SK-N-SH treated with all-trans-retinoic acid at 6 μM for 48 hours (cell line): ENCODE results near the gene MPI.

Experiments
- ATAC-seq: fragments of 200-7000 bp; cut with Tn5 transposase; 3 replicates; pipeline ENCODE4 v1.9.1; 2020; ENCODE audit warnings: mild to moderate bottlenecking, moderate library complexity
- ARNTL ChIP-seq: fragments of 450-650 bp; formaldehyde crosslinking; IDR thresholded peaks from 2 replicates; pipeline ENCODE4 v1.5.0; 2020; ENCODE audit warnings: low read depth, mild to moderate bottlenecking, moderate library complexity, borderline replicate concordance
- BACH2 ChIP-seq: fragments of 250-450 bp; sonication (Bioruptor Pico); IDR thresholded peaks from 2 replicates; pipeline ENCODE4 v1.9.0; 2021; ENCODE audit warnings: mild to moderate bottlenecking, borderline replicate concordance
- CSDC2 ChIP-seq: fragments of 250-450 bp; sonication (Bioruptor Pico); IDR thresholded peaks from 2 replicates; pipeline ENCODE4 v1.5.0; 2020; ENCODE audit warnings: mild to moderate bottlenecking, moderate library complexity
- ESRRG ChIP-seq: fragments of 250-450 bp; sonication (Bioruptor Pico); IDR thresholded peaks from 2 replicates; pipeline ENCODE4 v1.6.1; 2021; ENCODE audit warnings: mild to moderate bottlenecking
- GLIS3 ChIP-seq: fragments of 250-450 bp; sonication (Bioruptor Pico); IDR thresholded peaks from 2 replicates; pipeline ENCODE4 v1.5.0; 2020; ENCODE audit warnings: mild to moderate bottlenecking, moderate library complexity
- ISL1 ChIP-seq: fragments of 250-450 bp; sonication (Bioruptor Pico); IDR thresholded peaks from 2 replicates; pipeline ENCODE4 v2.1.2; 2022; ENCODE audit warnings: mild to moderate bottlenecking, moderate library complexity
- OSR1 ChIP-seq: fragments of 250-450 bp; sonication (Bioruptor Pico); IDR thresholded peaks from 2 replicates; pipeline ENCODE4 v1.8.0; 2022; ENCODE audit warnings: moderate library complexity, mild to moderate bottlenecking, inconsistent platforms
- PPARA ChIP-seq: fragments of 250-450 bp; sonication (Bioruptor Pico); IDR thresholded peaks from 2 replicates; pipeline ENCODE4 v1.5.0; 2020; ENCODE audit warnings: mild to moderate bottlenecking, borderline replicate concordance
- RARB ChIP-seq: fragments of 250-450 bp; sonication (Bioruptor Pico); IDR thresholded peaks from 2 replicates; pipeline ENCODE4 v1.8.0; 2021; ENCODE audit warnings: mild to moderate bottlenecking, moderate library complexity
- SNAI2 ChIP-seq: fragments of 250-450 bp; sonication (Bioruptor Pico); IDR thresholded peaks from 2 replicates; pipeline ENCODE4 v1.5.0; 2020; ENCODE audit warnings: mild to moderate bottlenecking, moderate library complexity
- TCF4 ChIP-seq: fragments of 250-450 bp; sonication (Bioruptor Pico); IDR thresholded peaks from 2 replicates; pipeline ENCODE4 v1.8.0; 2021; ENCODE audit warnings: mild to moderate bottlenecking, moderate library complexity, borderline replicate concordance
- ZC3H10 ChIP-seq: fragments of 250-450 bp; sonication (Bioruptor Pico); IDR thresholded peaks from 2 replicates; pipeline ENCODE4 v1.5.1; 2021; ENCODE audit warnings: mild to moderate bottlenecking, moderate library complexity
- ZFP3 ChIP-seq: fragments of 250-450 bp; sonication (Bioruptor Pico); IDR thresholded peaks from 2 replicates; pipeline ENCODE4 v1.5.0; 2020; ENCODE audit warnings: mild to moderate bottlenecking, moderate library complexity
- ZFP30 ChIP-seq: fragments of 450-650 bp; formaldehyde crosslinking; IDR thresholded peaks from 2 replicates; pipeline ENCODE4 v1.5.0; 2022; ENCODE audit warnings: mild to moderate bottlenecking, moderate library complexity
- ZNF565 ChIP-seq: fragments of 450-650 bp; formaldehyde crosslinking; conservative IDR thresholded peaks from 2 replicates; pipeline ENCODE4 v1.5.0; 2020; ENCODE audit warnings: low read depth, mild to moderate bottlenecking, moderate library complexity
- ZNF70 ChIP-seq: fragments of 450-650 bp; formaldehyde crosslinking; IDR thresholded peaks from 2 replicates; pipeline ENCODE4 v1.5.0; 2020; ENCODE audit warnings: mild to moderate bottlenecking, moderate library complexity
- ZNF8 ChIP-seq: fragments of 450-650 bp; formaldehyde crosslinking; IDR thresholded peaks from 2 replicates; pipeline ENCODE4 v1.5.0; 2020; ENCODE audit warnings: mild to moderate bottlenecking, moderate library complexity
- TF ChIP-seq, protein P1 (sequence below): fragments of 250-450 bp; sonication (Bioruptor Pico); IDR thresholded peaks from 2 replicates; pipeline ENCODE4 v1.5.0; 2020; ENCODE audit warnings: mild to moderate bottlenecking, moderate library complexity
- TF ChIP-seq, protein P2 (sequence below): fragments of 250-450 bp; sonication (Bioruptor Pico); IDR thresholded peaks from 2 replicates; pipeline ENCODE4 v1.5.1; 2021; ENCODE audit warnings: mild to moderate bottlenecking, moderate library complexity
- TF ChIP-seq, protein P3 (sequence below): fragments of 250-450 bp; sonication (Bioruptor Pico); IDR thresholded peaks from 2 replicates; pipeline ENCODE4 v1.5.1; 2020; ENCODE audit warnings: low read depth, mild to moderate bottlenecking, moderate library complexity

MPI gene

DNA sequence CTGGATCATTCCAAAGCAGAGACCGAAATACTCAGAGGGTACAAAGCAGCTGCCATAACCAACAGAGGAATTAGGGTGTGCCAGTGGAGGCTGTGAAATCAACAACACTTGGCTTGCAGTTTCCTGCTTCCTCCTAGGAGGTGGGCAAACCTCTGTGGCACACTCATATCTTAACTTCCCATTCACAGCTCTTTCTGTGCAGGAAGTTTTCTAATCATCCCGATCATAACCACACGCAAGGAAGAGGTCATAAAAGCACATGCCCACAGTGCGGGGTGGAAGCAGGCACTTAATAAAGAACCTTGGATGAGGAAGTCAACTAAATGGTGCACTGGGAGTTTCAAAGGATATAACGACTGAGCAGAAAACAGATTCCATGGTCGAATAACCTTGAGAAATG is 21.8 kb upstream of the MPI start:
- ATAC-seq, result no peak

DNA sequence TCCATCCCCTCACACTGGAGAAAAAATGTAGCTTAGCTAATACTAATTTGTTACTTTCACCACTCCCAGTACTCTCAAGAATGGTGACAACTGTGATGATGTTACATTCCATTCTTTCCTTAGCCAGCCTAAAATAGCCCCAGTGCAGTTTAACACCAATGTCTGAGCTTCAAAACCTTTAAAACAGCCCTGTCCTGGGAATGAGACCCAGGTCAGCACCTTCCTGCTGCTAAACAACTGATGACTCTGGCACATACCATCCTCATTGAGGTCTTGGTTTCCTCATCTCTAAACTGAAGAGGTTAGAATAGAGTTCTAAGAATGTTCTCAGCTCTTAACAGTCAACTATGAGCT is 20.5 kb upstream of the MPI start:
- TF ChIP-seq ISL1 (CRISPR knock-in tag) (no peak), ZFP3 (CRISPR knock-in tag) (no peak), CSDC2 (CRISPR knock-in tag) (no peak), ARNTL (CRISPR knock-in tag) (no peak), ZNF70 (no peak)
- TF ChIP-seq, protein P1, sequence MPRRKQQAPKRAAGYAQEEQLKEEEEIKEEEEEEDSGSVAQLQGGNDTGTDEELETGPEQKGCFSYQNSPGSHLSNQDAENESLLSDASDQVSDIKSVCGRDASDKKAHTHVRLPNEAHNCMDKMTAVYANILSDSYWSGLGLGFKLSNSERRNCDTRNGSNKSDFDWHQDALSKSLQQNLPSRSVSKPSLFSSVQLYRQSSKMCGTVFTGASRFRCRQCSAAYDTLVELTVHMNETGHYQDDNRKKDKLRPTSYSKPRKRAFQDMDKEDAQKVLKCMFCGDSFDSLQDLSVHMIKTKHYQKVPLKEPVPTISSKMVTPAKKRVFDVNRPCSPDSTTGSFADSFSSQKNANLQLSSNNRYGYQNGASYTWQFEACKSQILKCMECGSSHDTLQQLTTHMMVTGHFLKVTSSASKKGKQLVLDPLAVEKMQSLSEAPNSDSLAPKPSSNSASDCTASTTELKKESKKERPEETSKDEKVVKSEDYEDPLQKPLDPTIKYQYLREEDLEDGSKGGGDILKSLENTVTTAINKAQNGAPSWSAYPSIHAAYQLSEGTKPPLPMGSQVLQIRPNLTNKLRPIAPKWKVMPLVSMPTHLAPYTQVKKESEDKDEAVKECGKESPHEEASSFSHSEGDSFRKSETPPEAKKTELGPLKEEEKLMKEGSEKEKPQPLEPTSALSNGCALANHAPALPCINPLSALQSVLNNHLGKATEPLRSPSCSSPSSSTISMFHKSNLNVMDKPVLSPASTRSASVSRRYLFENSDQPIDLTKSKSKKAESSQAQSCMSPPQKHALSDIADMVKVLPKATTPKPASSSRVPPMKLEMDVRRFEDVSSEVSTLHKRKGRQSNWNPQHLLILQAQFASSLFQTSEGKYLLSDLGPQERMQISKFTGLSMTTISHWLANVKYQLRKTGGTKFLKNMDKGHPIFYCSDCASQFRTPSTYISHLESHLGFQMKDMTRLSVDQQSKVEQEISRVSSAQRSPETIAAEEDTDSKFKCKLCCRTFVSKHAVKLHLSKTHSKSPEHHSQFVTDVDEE, result no peak
- TF ChIP-seq, protein P2, sequence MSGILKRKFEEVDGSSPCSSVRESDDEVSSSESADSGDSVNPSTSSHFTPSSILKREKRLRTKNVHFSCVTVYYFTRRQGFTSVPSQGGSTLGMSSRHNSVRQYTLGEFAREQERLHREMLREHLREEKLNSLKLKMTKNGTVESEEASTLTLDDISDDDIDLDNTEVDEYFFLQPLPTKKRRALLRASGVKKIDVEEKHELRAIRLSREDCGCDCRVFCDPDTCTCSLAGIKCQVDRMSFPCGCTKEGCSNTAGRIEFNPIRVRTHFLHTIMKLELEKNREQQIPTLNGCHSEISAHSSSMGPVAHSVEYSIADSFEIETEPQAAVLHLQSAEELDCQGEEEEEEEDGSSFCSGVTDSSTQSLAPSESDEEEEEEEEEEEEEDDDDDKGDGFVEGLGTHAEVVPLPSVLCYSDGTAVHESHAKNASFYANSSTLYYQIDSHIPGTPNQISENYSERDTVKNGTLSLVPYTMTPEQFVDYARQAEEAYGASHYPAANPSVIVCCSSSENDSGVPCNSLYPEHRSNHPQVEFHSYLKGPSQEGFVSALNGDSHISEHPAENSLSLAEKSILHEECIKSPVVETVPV (CRISPR knock-in tag), result no peak
- ATAC-seq, result no peak

More for the DNA sequence above, 21.8 kb upstream of the MPI start:
- TF ChIP-seq CSDC2 (CRISPR knock-in tag) (no peak), ZNF8 (CRISPR knock-in tag) (no peak), SNAI2 (CRISPR knock-in tag) (no peak), ZNF70 (no peak), ESRRG (CRISPR knock-in tag) (no peak), RARB (CRISPR knock-in tag) (no peak), ZC3H10 (CRISPR knock-in tag) (no peak), BACH2 (CRISPR knock-in tag) (no peak), TCF4 (no peak), GLIS3 (no peak)
- TF ChIP-seq, protein P1, result no peak
- TF ChIP-seq, protein P3, sequence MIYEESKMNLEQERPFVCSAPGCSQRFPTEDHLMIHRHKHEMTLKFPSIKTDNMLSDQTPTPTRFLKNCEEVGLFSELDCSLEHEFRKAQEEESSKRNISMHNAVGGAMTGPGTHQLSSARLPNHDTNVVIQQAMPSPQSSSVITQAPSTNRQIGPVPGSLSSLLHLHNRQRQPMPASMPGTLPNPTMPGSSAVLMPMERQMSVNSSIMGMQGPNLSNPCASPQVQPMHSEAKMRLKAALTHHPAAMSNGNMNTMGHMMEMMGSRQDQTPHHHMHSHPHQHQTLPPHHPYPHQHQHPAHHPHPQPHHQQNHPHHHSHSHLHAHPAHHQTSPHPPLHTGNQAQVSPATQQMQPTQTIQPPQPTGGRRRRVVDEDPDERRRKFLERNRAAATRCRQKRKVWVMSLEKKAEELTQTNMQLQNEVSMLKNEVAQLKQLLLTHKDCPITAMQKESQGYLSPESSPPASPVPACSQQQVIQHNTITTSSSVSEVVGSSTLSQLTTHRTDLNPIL (CRISPR knock-in tag), result no peak

DNA sequence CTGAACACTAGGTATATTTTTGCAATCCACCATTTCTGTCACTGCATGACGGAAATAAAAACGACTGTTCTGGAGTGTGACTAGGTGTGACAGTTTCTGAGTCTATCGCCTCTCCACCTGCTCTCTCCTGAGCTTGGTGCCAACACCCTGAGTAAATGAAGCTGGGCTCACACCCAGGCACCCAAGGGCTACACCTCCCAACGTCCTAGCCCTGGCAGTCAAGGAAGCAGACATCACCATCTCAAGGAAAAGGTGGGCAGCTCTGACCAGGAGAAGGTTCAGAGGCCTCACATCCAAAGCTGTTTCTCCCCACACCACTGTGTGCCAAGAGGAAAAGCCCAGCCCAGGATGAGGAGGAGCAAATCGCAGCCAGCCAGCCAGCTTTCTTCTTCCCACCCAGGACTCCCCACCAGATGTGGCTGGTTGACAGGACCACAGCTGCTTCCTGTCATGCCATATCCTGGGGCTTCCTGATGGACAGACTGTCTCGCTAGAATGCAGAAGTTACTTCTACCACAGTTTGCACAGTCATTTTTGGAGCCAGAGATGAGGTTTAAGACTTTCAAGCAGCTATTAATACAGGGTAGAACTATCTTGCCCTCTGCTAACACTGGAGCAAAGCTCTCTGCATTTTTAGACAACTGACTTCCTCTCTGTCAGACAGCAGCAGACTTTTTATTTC is 20.0 kb upstream of the MPI start:
- ATAC-seq, result no peak
- TF ChIP-seq ZNF8 (CRISPR knock-in tag) (no peak), ZC3H10 (CRISPR knock-in tag) (no peak), ZFP30 (no peak), ZFP3 (CRISPR knock-in tag) (no peak)

DNA sequence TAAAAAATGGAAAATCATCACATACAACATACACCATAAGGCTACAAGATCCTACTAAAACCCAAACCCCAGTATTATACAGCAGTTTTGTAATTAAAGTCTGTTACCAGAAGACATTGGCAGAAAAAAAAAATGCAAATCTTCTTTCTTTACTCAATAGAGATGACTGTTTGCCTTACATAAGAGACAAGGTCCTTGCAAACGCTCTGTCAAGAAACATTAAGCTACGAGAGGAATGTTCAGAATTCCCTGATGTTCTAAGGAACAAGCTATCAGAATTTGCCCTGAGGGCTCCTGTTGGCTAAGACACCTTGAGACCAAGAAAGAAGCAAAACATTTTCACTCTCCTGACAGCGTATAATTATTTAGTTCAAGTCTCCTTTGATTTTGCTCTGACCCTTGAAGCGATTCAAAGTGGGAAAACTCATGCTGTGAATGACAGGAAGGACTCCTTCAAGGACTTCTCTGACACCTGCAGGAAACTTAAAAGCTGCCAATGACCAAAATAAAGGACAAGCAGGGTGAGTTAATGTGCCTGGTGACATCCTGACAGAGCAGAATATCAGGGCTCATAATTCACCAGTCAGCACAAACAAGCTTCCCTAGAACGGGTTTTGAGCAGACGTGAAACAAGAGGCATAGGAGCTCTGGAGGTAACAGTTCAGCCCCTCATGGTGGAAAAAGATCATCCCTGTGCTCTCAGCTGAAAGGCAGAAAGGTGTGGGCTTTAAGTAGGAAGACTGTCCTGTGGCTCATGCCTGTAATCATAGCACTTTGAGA is 19.2 kb upstream of the MPI start:
- TF ChIP-seq ESRRG (CRISPR knock-in tag), result no peak
- TF ChIP-seq, protein P1, result no peak
- TF ChIP-seq BACH2 (CRISPR knock-in tag), result no peak
- no peak for TF ChIP-seq CSDC2 (CRISPR knock-in tag)
- no peak for TF ChIP-seq OSR1 (CRISPR knock-in tag)
- TF ChIP-seq ZNF70, result no peak
- no peak for TF ChIP-seq ARNTL (CRISPR knock-in tag)
- no peak for TF ChIP-seq GLIS3
- no peak for TF ChIP-seq PPARA (CRISPR knock-in tag)
- TF ChIP-seq ZNF565 (CRISPR knock-in tag), result no peak
- no peak for TF ChIP-seq SNAI2 (CRISPR knock-in tag)
- TF ChIP-seq TCF4, result no peak
- TF ChIP-seq ZNF8 (CRISPR knock-in tag), result no peak
- TF ChIP-seq ISL1 (CRISPR knock-in tag), result no peak
- ATAC-seq, result no peak
